Germinal center (tissue), 1 donor: ENCODE results near the gene MAP2K5.

Experiments
- DNase-seq: peaks from one replicate; pipeline ENCODE4 v3.0.0; 2012; ENCODE audit warnings: mixed read lengths, low spot score

The MAP2K5 gene

DNA sequence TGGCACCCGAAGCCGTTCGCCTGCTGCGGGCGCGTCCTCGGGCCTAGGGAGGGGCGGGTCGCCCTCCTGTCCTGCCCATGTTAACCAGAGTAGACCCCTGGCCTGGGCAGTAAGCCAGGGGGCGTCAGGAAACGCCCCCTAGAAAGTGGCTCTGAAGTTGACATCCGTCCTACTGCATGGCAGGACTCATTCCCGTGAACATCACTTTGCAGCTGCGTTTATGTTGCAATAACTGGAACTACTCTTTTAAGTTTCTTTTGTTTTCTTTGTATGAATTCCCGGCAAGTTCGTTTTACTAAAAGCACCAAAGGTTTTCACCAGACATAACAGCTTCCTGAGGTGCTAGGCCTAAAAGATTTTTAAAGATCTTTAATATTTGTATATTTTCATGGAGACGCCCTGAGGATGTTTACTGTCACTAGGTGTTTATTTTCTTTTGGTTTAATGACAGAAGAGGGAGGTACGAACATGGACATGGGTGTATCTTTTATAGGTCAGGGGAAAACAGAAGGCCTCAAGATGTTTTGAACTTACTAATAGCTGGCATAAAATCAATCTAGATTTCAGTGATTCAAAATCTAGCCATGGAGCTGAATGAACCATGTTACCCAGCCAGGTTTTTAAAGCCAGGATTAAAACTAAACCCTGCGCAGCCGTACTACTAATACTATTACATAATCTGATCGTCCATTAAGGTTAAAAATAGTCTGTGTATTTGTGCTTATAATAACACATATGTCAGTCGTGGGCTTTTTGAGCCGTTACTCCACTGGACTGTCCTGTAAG, 20.5 kb upstream of the MAP2K5 start:
- DNase-seq = no peak

DNA sequence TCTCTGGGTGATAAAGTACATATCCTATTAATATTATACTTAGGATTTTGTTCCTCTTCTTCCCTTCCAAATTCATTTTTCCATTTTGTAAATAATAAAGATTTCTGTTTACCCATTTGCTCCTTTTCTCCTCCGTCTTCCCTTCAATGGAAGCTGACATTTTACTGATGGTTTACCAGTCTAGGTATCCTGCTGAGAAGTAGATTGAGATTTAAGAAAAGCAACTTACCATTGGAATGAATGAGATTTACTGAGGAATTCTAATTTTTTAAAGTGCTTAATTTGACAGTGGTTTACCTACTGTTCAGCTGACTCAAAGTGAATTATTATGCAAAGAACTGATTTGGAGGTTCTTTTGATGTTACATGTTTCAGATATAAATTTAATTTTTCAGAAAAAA, 19.2 kb upstream of the MAP2K5 start:
- no peak for DNase-seq

DNA sequence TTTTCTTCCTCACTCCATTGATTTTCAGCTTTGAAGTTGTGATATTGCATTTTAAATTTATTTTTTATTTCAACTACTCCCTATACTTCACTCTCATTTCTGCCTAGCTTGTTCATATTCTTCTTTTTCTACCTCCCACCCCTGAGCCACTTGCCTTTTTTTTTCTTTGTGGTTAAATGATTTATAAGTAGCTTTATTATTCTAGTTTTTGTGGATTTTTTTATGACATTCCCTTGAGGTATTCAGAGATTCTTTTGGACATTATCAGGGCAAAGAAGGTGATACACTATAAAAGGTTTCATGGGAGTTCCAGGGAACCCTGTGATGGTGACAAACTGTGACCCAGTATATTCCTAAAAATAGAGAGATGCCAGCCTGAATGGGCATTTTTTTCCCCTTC, 18.3 kb upstream of the MAP2K5 start:
- no peak for DNase-seq

DNA sequence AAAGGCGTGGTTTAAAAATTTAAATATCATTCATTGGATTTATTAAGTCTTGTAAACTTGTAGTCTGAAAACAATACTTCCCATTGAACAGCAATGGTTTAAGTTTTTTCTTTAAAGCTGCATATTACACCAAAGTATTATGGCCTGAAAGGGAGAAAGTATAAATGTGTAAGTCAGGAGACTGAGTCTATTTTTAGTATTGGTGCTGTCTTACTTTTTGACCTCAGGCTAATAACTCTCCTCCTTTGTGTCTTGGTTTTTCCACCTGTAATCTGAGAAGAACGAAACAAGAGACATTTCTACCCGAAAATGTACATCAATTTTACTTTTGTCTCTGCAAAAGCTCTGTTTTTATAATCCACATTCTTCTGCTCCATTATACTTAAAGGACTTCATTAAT, 14.0 kb upstream of the MAP2K5 start:
- DNase-seq = no peak

DNA sequence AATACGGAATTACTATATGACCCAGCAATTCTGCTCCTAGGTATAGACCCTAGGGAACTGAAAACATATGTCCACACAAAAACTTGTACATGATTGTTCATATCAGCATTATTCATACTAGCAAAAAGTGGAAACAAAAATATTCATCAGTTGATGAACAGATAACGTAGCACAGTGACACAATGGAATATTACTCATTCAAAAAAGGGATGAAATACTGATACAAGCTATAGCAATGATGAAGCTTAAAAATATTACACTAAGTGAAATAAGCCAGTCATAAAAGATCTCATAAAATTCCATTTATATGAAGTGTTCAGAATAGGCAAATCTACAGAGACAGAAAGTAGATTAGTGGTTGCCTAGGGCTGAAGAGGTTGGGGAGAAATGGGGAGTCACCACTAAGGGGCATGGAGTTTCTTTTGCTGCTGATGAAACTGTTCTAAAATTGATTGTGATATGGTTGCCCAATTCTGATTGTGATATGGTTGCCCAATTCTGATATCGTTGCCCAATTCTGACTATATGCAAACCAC, 11.1 kb upstream of the MAP2K5 start:
- no peak for DNase-seq

DNA sequence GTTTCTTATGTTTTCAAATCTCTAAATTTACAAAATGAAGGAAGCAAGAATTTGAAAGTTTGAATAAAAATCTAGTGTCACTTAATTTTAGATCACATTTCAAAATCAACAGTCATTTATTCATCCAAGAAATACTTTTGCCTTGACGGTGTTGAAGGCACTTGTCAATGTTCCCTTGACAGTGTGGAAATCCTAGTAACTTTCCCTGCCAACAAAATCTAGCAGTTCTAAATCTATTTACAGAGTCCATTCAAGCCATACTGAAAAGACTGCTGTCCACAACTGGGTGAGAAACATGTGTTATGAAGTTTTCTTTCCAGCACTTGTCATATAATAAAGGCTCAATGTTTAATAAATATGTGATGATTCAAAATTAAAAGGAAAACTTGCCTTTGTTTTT, 8.6 kb upstream of the MAP2K5 start:
- DNase-seq = no peak

DNA sequence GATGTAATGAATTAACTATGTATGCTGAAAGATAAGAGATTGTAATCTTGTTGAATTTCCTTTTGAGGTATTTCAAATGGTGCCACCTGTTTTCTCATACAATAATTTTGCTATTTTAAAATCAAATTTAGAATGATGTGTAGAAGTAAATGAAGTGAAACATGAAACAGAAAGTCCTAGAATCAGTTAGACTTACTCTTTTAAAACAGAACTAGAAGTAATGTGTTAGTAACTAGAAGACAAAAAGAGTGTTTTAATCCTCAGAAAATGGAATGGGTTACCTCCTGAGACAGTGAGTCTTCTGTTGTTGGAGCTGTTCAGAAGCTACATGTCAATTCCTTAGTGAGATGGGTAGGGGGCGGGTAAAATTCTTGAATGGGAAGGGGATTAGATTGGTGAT, 8.1 kb upstream of the MAP2K5 start:
- no peak for DNase-seq

DNA sequence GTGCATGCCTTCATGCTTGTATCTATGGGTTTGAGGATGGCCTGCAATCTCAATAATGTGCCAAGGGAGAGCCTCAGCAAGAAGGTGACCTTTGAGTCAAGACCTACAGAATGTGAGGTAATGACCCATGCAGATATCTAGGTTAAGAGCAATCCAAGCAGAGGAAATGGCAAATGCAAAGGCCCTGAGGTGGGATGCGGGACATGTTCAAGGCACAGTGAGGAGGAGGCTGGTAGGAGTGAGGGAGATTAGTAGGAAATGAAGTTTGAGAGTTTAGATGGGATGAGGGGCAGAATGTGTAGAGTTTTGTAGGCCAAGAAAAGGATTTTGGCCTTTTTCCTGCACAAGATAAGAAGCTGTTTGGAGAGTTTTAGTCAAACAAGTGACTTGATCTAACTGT, 4.7 kb upstream of the MAP2K5 start:
- no peak for DNase-seq

DNA sequence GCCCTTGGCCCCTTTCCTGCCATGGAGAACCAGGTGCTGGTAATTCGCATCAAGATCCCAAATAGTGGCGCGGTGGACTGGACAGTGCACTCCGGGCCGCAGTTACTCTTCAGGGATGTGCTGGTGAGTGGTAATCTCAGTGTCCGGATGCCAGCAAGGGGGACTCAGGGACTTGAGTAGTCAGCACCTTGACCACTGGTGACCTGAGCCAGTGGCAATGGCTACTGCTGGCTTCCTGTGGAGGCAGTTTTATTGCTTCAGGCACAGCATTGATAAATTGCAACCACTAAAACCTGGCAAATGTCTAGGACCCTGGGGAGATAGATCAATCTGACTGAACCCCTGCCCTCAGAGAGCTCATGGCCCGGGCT, 830 bp downstream of the MAP2K5 start:
- no peak for DNase-seq

DNA sequence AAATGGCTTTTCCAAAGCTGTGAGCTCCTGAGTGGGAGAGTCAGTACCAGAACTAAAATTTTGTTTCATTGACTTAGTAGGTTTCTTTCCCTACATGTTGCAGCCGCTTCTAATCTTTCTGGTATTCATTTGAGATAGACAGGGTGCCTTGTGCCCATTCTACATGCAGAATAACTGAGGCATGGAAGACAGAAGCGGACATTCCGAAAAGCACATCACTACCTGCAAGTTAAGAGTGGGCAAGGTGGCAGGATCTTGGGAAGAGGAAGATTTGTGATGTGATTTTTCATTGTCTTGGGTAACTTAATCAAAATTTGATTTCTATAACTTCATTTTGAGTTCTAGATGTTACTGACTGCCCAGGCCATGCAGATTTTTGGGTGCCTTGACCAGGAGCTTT, 2.0 kb downstream of the MAP2K5 start:
- DNase-seq = no peak

DNA sequence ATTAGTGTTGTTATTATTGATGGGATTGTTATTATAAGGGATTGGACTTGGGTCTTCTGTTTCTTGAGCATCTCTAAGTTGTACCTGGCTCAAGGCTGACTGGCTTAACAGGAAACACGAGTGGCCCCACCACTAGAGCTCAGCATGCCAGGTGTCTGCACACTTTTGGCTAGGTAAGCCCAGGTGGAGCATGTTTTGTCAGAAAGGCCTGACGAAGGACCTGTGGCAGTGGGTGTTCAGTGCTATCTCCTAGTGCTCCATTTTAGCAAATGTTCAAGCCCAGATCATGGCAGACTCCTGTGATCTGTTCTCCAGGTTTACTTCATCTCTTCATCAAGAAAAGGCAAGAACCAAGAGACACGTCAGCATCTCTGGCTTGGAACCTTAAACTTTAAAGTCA, 3.4 kb downstream of the MAP2K5 start:
- DNase-seq = no peak

DNA sequence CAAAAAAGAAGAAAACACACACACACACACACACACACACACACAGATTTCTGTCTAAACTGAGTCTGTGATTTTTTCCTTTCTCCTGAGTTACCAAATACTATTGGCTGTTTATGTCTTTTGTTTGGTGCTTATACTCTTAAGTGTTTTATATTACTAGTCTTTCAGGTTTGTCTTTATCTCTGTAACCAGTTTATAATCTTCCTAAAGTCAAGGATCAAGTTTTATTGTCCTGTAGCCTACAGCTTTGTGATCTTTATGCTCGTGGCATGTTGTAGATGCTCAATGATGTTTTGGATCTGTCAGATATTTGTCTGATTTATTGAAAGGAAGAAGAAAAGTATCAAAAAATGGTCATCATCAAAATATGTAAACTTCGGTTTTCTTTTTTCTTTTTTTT, 4.6 kb downstream of the MAP2K5 start:
- DNase-seq = no peak

DNA sequence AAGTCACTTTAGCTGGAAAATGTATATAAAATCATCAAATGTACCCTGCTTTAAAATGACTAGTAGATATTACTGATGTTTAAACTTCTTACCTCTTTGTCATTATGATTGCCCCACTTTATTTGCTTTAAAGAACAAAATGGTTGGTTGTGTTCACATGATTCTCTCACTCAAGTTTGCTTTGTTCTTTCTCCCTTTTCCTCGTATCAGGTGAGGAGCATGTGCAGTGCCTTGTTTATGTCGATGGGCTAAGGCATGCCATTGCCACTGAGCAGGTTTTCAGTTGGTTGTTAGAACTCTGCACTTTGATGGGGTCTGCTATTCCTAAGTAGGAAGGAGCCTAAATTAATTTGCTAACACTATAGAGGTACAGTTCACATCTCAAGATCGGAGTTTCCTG, 5.3 kb downstream of the MAP2K5 start:
- DNase-seq = no peak

DNA sequence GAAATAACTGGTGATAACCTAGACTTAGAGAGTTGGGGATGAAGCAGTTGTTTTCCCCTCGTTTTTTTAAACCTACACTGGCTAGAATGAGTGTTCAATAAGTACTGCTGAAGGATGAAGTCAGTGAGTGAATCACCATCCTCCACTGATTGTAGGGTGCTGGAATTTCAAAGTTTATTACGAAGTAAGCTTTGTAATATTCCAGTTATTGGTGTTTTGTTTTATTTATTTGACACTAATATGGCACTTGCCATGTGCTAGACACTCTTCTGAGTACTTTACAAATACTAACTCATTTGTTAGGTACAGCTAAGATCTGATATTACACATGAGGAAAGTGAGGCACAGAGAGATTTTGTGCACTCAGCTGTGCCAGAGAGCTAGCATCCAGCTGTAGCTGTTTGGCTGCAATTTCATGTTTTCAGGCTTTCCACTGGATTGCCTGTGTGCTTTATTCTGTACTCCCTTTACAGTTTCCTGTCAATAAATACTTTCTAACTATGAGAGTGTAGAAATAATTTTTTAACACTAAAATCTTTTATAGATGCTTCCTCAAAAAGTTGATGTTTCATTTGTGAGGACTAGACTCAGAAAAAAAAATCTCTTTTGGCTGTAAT, 5.8 kb downstream of the MAP2K5 start:
- DNase-seq = no peak

DNA sequence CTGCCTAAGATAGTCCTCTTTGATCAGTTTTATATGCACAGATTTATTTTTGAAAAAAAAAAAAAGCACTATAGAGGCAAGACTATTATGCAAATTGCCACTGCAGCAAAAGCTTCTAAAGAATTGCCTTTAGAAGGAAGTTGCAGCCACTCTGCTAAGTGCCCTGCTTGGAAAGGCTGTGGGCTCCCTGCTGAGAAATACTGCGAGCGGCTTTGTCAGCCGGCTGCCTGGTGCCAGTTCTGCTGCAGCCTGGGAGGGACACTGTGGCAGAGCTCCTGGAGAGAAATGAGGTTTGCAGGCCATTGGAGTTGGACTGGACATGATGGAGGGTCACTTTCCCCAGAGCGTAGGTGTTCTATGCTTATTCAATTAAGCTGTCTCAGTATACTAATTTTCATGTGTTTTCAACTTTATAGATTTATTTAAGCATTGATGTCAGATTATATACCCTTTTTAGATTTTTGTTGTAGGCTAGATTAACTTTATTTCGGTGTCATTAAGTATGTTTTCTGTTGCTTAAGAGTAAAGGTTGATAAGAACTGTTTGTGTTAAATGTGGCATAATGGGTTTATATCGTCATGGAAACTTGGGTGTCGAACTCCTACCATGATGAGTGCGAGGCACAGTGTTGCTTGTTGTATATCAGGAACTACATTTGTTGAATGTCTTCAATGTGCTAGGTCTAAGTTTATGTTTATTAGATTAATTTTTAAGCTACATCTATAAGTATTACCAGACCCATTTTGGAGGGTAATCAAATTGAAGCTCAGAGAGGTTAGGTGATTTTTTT, 6.6 kb downstream of the MAP2K5 start:
- DNase-seq = no peak

DNA sequence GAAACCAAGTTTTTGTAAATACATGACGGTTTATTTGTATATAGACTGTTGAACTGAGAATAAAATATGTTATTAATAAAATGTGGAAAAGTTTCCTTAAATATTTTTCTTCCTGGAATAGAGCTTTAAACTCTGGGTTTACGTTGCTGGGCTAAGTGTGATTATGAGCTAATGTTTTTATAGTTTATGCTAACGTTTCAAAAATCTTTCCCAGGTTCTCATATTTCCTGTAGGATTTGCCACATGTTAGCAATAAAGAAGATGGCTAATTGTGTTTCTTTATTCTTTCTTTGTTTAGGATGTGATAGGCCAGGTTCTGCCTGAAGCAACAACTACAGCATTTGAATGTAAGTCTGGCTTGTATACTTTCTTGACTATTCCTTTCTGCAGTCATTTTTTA, 7.2 kb downstream of the MAP2K5 start:
- DNase-seq = no peak

DNA sequence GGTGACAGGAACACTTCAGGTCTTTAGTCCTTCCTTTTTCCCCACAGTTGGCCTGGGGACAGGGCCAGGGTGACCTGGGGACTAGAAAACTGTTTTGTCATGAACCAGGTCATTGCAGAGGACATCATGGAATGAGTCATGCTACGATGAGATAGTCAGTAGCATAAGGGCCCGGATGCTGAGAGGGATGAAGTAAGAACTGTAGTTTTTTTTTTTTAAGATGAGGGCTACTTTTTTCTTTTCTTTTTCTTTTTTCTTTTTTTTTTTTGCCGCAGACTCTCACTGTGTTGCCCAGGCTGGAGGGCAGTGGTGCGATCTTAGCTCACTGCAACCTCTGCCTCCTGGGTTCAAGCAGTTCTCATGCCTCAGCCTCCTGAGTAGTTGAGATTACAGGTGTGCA, 8.0 kb downstream of the MAP2K5 start:
- DNase-seq = no peak

DNA sequence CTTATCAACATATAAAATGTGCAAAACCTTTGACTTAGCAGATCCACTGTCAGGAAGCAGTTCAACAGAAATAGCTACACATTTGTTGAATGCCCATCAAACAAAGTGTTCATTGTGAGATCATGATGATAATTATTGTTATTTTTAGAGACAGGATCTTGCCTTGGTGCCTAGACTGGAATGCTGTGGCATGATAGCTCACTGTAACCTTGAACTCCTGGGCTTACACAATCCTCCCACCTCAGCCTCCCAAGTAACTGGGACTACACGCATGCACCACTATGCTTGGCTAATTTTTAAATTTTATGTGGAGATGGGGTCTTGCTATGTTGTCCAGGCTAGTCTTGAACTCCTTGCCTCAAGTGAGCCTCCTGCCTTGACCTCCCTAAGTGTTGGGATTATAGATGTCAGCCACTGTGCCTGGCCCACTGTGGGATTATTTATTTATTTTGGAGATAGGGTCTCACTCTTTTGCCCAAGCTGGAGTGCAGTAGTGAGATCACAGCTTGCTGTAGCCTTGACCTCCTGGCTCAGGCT, 8.8 kb downstream of the MAP2K5 start:
- no peak for DNase-seq

DNA sequence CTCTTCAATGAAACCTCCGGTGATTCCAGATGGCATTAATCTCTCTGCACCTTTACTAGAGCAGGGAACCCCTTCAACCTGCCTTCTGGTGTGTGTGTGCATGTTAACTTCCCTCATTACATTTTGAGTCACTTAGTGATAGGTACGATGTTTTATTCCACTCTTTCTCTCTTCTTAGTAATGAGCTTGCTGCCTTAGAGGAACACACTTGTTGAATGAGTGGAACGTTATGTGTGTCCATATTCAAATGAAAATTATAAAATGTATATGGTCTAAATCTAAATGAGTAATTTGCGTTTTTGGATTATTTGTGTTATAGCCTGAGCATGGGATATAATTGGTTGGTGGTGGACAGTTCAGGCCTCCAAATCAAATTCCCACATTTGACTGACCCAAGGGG, 12.1 kb downstream of the MAP2K5 start:
- DNase-seq = no peak

DNA sequence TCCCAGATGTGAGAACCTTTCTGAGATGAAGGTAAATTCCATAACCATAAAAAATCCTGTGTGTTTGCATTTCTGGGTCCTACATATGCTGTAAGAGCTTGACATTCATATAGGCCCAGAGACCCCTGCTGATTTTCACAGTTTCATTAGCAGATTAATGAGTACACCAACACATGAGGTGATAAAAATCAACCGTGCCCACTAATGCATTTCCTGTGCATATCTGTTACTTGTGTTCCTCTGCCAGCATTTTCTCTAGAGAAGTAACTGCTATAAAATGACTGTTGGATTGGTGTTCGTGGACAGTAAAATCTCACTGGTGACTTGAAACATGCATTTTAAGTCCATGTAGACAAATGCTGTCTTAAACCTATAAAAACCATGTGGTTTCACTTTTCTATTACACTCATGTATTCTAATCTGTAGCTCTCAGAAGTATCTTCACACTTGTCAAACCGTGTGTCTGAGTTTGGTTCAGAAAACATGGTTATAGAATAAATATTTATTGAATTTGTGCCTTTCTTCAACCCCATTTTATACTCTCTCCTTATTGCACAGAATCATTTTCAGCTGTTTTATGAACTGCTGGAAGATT, 14.6 kb downstream of the MAP2K5 start:
- no peak for DNase-seq

DNA sequence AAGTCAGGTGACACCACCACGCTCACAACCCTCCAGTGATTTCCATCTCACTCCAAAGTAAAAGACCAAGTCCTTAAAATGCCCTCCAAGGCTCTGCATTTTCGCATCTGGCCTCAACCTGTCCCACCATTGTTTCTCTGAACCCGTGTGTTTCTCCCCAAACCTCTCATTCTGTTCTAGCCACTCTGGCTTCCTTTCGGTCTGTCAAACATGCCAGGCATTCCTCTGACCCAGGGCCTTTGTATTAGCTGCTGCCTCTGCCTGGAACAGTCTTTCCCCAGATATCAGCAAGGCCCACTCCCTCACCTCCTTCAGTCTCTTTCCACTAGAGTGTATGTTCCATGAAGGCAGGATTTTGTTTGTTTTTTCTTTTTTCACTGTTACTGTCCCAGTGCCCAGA, 16.0 kb downstream of the MAP2K5 start:
- DNase-seq = no peak

DNA sequence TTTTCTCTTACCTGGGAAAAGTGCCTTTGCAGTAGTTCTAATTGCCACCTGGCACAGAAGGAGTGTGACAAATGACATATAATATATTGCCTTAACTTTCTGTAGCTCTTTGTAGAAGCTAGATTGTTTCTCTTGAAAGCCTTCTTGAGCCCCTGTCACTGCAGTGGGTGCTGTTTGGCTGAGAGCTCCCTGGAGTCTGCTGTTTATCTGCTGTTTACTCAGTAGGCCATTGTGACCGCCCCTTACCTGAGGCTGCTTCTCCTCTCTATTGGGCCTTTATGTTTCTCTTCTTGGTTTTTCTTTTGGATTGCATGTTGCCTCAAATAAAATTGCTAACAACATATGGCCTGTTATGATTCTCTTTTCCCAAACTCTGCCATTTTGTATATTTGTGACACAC, 16.7 kb downstream of the MAP2K5 start:
- no peak for DNase-seq
